ENCODE results near the gene AIP.

Gene AIP

DNA sequence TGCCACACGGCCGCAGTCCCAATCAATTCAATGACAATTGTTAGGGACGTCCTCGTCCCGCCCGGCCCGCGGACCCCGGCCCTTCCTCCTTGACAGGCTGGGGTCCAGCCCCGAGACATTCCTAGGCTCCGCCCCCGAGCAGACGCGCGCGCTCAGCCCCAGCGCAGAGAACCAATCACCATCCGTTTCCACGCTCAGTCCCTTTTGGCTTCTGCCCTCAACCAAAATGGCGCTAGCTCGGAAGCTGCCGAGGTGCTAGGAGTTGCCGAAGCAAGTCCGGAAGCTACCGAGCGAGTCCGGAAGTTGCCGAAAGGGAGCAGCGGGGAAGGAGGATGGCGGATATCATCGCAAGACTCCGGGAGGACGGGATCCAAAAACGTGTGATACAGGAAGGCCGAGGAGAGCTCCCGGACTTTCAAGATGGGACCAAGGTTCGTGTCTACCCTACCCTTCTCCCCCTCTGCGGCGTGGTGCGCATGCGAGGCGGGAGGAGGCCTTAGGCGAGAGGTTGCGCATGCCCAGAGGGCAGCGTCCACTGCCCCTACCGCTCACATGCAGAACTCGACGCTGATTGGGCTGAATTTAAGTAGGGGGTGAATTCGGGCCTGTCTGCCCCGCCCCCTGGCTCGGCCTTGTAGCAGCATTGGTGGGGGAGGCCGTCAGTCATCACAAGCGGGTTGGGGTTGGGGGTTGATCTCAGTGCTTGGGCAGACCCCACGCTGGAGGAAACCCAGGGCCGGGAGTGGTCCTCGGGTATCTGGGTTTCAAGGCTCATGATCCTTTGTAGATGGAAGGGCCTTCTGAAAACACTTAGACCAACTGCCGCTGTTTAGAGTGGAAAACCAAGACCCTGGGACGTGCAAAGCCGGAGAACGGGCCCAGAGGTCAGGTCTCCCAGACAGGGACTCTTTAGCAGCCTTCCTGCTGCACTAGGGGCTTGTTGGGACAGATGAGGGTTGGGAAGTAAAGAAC is at the start of gene AIP:
AIP (plus strand) TSS at position 200 of the 972 bp plus-strand sequence; CDS start at position 333, 133 bp downstream.
- DNase-seq, result peak; percentile 85 to 100 (median 96)

DNA sequence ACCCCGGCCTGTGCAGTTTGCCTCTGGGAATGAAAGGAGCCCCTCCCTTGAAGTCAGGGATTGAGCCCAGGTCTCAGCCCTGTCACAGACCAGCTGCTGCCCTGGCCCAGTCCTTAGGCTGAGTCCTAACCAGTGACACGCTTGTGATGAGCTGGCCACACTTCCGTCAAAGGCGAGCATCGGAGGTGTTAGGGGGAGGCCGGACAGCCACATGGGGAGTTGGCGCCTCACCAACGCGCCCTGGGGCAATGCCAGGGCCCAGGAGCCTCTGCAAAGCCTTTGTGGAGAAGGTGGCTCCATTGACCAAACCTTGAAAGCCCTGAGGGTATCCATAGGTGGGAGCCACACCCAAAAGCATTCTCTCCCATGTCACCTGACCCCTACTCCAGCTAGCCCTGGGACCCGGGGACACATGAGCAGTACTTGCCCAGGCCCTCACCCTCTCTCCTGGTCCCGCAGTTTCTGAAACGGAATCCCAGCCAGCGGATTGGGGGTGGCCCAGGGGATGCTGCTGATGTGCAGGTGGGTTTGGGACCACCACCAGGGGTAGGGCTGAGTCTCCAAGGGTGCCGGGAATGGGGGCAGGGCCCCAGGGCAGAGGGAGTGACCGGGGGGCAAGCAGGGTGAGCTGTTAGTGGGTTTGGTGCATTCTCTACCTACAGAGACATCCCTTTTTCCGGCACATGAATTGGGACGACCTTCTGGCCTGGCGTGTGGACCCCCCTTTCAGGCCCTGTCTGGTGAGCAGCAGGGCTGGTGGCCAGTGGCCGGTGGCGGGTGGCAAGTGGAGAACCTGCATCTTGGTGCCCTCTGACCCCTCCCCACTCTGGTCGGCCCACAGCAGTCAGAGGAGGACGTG is 49.1 kb upstream of the AIP start:
- DNase-seq, result no peak

DNA sequence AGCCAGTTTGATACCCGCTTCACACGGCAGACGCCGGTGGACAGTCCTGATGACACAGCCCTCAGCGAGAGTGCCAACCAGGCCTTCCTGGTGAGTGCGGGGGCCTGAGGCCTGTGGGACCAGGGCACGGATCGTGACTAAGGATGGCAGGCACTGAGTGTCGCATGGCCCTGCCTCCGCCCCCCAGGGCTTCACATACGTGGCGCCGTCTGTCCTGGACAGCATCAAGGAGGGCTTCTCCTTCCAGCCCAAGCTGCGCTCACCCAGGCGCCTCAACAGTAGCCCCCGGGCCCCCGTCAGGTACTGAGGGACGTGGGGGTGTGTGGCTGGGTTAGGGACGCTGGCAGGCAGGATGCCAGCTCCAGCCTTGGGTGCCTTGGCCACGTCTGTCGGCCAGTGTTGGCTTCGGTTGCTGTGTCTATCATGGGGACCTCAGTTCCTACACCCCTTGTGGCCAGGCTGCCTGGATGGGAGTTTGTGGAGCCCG is 48.4 kb upstream of the AIP start:
- no peak for DNase-seq

DNA sequence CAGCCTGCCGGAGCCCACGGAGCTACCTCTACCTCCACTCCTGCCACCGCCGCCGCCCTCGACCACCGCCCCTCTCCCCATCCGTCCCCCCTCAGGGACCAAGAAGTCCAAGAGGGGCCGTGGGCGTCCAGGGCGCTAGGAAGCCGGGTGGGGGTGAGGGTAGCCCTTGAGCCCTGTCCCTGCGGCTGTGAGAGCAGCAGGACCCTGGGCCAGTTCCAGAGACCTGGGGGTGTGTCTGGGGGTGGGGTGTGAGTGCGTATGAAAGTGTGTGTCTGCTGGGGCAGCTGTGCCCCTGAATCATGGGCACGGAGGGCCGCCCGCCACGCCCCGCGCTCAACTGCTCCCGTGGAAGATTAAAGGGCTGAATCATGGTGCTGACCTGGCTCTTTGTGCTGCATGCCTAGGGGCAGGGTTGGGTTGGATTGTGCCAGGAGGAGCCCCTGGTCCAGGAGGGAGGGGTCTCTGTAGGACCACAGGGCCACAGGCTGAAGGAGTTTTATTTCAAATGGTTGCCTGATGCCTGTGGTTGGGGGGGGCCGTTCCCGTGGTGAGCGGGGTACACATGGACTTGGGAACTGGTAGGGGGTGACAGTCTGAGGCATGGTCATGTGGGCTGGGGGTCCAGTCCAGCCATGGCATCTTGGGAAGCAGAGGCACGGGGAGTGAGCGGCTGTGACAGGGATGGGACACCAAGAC is 47.6 kb upstream of the AIP start:
- DNase-seq, result no peak

DNA sequence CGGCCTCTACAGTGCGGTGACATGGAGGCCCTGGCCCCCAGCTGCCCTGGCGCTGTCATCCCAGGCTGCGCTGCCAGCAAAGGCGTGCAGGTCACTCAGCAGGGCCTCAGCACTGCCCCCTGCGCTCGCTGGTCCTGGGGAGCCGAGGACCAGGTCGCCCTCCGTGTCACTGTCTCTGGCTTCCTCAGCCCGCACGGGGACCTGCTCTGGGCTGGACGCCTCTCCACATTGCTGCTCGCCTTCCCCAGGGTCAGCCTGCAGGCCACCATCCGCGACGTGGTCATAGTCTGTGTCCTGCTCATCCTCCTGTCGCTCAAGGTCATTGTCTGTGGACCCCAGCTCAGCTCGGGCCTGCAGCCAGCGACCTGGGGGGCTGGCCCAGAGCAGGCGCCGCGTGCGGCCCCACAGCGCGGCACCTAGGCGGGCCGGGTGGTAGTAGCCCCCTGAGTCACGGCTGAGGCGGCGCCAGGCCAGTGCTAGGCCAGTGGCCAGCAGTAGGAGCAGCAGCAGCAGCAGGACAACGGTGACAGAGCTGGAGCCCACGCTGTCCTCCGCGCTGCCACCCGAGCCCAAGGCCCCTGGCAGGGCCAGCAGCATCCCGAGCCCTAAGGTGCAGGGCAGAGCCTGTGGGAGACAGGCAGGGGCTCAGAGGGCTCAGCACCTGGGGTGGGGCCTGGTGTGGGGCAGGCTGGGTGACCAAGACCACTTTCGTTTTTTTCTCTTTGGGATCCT is 46.9 kb upstream of the AIP start:
- no peak for DNase-seq

DNA sequence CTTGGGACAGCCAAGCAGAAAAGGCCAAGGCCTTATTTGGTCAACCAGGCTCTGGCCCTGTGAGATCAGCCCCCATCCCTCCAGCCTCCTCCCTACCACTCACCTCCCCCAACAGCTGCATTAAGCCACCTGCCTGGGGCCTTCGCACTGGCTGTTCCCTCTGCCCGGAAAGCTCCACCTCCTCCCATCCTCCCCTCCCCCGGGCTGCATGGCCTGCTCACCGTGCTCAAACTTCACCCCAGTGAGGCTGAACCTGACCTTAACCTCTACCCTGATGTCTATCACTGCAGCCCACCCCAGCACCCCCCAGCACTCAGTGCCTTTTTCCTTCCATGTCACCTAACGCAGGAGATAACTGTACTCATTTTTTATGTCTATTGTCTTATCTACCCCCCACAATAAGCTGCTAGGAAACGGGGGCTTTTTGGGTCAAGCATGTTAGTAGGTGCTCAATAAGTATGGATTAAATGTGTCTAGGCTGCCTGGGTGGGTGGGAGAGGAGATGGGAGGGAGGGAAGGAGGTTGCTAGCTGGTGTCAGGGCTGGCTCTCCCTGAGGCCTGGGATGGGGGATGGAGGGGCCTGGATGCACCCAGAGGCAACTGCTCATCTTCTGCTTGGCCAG is 46.3 kb upstream of the AIP start:
- no peak for DNase-seq

DNA sequence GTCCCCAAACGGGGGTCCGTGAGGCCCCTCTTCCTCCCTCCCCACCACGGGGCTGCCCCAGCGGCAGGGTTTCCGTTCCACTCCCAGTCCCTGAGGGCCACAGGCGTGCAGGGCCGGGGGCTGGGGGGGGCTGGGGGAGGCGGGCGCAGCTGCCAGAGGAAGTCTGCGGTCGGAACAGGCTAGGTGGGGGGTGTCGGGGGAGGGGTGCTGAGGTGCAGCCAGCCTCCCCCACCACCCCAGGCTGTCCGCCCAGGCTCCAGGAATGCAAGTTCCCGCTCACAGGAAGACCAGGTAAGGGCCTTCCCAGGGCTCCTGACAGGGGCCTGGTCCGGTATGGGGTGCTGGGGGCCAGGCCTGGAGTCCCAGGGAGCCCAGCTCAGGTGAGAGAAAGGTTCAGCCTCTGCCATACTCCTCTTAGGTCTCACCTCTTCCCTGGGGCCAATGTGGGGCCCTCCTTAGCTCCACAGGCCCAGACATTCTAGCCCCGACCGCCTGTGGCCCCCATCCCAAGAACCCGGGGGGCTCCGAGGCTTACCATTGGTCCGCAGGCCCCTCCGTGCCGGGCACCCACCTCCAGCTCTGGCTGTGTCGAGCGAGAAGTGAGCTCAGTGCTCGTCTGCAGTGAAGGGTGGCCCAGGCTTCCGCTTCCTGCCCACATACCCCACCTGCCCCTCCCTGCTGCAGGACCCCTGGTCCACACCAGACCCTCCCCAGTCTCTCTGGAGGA is 45.6 kb upstream of the AIP start, which contains the start of gene PTPRCAP:
PTPRCAP (minus strand) TSS at position 601 of the 727 bp plus-strand sequence; CDS start at position 538, 63 bp downstream.
- DNase-seq, result no peak

DNA sequence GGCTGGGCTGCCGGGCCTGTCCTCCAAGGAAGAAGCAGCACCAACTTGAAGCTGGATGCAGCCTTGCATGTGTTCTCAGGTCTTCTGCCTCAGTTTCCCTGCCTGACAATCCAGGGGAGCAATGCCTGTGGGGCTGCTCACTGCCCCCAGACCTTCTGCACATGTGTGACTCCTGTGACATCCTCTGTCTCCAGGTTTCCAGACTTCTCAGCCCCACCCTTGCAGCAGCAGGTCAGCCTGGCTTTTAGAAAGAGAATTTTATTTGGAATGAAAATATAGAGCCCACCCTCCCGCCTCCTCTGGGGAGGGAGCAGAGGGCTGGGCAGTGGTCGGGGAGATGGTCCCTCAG is 45.0 kb upstream of the AIP start:
- DNase-seq, result no peak

DNA sequence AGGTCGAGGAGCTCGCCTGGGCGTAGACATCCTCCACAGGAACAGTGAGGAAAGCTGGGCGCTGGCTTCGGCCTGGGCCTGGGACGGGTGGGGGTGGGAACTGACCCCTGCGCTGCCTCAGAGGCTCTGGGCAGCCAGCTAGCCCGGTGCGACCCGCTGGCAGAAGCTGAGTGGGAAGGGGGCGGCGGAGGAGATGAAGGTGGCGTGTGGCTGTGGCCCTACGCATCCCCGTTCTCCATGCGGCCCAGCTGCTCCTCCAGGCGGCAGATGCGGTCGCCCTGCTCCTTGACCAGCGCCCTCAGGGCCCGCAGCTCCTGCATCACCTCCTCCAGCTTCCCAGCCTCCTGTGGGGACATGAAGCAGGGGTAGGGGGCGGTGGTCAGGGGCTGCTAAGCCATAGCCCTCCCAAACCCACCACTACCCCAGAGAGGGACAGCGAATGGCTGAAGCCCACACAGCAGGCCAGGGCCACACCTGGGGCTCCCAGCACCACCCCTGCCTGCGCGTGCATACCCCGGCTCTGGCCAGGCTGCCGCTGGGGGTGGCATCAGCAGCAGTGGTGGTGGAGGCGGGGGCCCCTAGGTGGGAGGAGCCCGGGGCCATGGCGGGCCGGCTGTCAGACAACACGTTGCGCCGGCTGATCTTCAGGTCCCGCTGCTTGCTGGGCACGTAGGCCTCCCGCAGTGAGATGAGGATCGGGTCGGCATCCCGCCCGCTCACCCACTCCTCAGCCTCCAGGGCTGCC is 44.5 kb upstream of the AIP start:
- DNase-seq, result no peak

DNA sequence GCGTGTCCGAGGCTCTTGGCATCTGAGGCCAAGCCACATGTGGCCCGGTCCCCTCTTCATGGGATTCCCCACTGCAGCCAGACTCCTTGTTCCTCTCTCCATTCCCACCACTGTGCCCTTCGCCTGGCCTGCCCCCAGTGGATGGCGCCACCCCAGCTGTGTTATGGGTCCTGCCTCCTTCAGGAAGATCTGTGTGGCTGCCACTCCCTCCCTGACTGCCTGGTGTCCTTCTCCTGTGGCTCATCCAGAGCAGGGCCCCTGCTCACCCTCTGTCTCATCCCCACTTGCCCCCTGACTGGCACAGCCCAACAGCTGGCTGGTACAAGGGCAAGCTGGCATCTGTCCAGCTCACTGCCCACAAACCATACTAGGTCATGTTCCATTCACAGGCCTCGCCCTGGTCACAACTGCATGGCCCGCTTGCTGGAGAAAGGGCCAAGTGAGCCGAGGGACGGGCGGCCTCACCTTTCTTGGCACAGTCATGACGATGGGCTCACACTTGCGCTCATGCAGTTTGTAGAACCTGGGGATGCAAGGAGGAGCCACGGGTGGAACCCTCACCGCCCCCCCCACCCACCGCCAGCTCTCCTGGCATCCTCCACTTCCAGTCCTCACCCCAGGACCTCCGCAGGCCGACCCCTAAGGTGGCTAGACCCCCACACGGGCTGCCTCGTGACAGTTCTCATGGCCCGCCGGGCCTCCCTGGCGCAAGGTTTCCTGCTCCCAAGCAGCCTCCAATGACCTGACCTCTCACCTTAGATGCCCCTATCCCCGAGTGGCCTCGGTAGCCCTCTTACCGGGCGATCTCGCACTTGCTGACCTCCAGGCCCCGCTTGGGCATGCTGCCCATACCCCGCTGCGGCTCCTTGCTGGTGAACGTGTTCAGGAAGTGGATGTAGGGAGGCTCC is 43.3 kb upstream of the AIP start:
- DNase-seq, result peak in 2 of 14 donors; percentile 27 to 42

DNA sequence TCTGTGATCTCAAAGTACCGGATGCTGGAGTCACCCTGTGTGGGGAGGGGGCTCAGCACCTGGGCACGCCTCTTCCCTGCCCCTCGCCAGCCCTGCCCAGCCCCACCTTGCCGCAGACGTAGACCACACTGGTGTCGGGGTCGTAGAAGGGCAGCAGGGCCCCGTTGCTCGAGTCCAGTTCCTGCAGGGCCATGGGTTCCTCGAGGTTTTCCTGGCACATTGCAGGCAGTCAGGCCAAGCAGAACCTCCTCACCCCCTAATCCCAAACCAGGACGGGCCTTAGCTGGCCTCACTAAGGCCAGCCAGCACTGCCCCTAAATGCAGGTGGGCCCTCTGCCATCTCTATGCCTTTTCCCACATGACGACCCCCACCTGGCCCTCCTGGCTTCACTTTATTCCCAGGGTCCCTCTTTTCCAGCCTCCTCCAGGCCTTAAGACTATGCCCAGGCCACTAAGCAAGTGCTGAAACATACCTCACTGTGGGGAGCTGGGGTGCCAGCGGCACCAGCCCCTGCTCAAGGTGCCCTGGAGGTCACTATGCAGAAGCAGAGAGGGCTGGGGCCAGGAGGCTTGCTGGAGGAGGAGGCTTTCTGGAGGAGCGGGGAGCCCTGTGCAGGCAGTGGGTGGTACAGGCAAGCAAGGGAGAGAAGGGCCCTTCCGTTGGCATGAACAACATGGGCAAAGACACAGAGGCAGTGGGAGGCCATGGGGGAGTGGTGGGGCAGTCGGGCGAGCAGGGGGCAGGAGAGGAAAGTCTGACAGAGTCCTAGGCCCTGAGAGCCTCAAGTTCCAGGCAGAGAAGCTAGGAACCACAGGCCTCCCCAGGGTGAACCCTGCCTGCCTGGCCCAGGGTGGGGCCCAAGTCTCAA is 42.4 kb upstream of the AIP start:
- no peak for DNase-seq

DNA sequence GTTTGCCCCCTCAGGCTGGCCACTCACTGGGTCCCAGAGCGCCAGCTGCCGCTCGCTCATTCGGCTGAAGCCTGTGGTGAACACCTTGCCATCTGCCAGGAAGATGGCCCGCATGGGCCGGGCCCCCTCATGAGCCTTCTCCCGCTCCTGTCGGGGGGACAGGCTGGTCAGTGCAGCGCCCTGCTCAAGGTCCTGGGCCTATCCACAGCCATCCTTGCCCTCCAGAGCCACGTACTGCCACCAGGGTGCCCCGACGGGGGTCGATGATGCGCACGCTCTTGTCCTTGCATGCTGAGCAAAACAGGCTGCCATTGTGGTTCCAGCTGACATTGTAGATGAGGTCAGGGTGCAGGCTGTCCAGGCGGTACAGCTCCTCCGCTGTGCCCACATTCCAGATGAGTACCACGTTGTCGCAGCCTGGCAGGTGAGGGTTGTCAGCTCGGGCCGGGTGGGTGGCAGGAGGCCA is 41.7 kb upstream of the AIP start:
- no peak for DNase-seq

DNA sequence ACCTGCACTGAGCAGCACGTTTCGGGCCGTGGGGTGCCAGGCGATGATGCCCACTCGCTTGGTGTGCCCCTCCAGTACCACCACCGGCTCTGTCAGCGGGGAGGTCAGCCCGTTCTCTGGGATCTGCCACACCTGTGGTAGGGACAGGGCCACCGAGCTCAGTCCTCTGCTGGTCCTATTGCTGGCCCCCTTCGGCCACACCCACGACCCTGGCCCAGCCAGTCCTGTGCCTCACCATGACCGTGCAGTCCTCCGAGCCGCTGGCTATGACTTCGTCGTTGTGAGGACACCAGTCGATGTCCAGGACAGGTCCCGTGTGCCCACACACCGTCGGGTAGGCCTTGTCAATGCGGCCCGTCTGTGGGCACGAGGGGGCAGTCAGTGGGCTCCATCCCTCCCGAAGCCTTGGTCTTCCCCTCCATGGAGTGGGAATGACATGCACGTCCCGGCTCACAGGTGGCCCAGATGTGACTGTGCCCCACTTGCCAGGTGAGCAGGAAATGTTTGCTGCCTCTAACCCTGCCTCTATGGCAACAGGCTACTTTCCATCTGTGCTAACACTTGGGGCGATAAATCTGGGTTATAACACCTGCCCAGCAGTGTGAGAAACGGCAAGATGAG is 41.0 kb upstream of the AIP start:
- no peak for DNase-seq

DNA sequence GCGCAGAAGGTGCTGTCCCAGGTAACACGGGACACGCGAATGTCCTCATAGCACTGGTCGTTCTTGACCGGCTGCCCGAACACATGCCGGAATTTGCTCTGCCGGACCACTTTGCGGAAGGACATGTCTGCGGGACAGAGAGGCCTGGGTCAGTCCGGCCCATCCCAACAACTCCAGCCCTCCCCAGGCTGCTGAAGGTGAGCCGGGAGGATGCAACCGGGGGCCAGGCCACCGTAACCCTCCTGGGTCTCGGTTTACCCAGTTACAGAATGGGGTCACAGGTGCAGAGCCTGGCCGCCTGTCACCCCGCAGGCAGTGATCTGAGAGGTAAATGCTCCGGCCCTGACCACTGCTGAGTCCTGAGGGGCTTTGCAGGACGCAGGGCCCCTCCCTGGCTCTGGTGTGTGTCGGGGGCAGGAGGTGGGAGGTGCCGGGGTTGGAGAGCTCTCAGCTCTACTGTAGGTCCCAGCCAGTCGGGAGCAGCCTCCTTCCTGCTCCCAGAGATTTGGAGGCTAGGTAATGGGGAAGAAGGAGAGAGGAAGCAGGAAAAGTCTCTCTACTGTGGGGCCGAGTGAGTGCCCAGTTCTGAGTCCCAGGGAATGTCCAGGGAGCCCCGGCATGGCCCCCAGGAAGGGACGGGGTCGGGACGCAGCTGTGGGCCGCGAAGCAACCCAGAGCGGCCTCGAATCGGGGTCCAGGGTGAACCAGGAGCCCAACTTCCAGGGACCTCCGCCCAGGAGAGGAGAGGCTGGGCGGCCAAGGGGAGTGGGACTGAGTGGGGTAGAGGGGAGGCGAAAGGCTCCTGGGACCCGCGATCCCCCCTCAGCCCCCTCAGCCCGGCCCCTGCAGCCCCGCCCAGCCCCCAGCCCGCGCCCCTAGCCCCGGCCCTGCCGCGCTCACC is 40.1 kb upstream of the AIP start:
- no peak for DNase-seq

DNA sequence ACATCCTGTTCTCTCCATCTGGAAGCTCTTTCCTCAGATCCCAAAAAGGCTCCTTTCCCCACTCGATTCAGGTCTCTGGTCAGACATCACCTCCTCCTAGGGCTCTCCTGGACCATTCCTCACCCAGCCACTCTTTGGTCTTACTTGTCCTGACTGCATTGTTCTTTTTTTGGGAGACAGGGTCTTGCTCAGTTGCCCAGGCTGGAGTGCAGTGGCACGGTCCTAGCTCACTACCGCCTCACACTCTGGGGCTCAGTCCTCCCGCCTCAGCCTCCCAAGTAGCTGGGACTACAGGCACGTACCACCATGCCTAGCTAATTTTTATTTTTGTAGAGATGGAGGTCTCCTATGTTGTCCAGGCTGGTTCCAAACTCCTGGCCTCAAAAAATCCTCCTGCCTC is 37.3 kb upstream of the AIP start:
- no peak for DNase-seq

DNA sequence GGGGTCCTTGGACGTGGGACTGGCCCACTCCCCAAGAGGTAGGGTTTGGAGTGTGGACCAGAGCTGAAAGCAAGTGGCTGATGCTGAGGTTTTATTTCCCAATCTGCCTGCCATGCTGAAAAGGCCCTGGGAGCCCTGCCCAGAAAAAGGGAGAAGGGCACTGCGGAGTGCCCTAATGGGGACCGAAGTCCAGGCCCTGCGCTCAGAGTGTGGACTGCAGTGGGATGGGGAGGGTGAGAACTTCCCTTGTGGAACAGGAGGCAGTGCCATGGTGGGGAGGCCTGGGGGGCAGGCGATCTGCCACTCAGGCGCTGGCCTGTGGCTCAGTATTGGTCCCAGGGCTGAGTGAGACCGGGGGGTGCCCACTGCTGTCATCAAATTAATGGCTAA is 34.6 kb upstream of the AIP start:
- no peak for DNase-seq

Measured in C1 segment of cervical spinal cord (tissue), 14 donors.